Colonic mucosa (tissue), 4 donors: ENCODE measurements around the gene ZFYVE1. TPM values are rescaled to one million over a fixed set of nuclear protein-coding genes. Genes with fewer than 3 reads are reported as not detected.

Source experiments
- DNase-seq: peaks from one replicate; pipeline ENCODE4 v3.0.0-alpha.2; 2020
- H3K27ac ChIP-seq: fragments of 200-600 bp; one replicate; pipeline ENCODE4 v1.8.0; 2021
- H3K27me3 ChIP-seq: fragments of 200-600 bp; one replicate; pipeline ENCODE4 v1.8.0; 2021
- H3K36me3 ChIP-seq: fragments of 200-600 bp; one replicate; pipeline ENCODE4 v1.8.0; 2021
- H3K4me1 ChIP-seq: fragments of 200-600 bp; one replicate; pipeline ENCODE4 v1.8.0; 2021; ENCODE audit warnings: mild to moderate bottlenecking
- H3K4me3 ChIP-seq: fragments of 200-600 bp; one replicate; pipeline ENCODE4 v1.8.0; 2021
- H3K9ac ChIP-seq, 2 donors: one replicate each; pipeline ENCODE4 v1.7.0; 2013; ENCODE audit warnings: control low read depth in 2 of 2, low read depth in 2 of 2, low read length in 2 of 2
- H3K9me3 ChIP-seq: fragments of 200-600 bp; one replicate; pipeline ENCODE4 v1.8.0; 2021
- intact Hi-C: fragments of 100-400 bp; cut with DNase I; formaldehyde crosslinking; loops from one replicate; pipeline ENCODE4 v1.14.1; 2022
- total RNA-seq, 2 donors: library from RNA; stranded (reverse); fragmentation: NEBNext Ultra II Directional in 1 of 2; extraction: Animal tissue kit (Norgen Biotek cat#: 25700) in 1 of 2; gene quantifications; one replicate each; pipeline ENCODE4 v1.2.1, GENCODE V29; 2021
- TF ChIP-seq, protein P1 (sequence below): fragments of 200-600 bp; IDR thresholded peaks from one replicate; pipeline ENCODE4 v1.8.0; 2022; ENCODE audit warnings: antibody characterized with exemption, mild to moderate bottlenecking
- donor health status: healthy.
- donor health status: DM: no; HTN: no; CAD: no.
- donor health status: DM: no; HTN: no; CAD: no.

ZFYVE1 gene
- total RNA-seq, 2 donors from 2014 or later, result 11.7 to 17.5 TPM

- TF ChIP-seq, protein P1, sequence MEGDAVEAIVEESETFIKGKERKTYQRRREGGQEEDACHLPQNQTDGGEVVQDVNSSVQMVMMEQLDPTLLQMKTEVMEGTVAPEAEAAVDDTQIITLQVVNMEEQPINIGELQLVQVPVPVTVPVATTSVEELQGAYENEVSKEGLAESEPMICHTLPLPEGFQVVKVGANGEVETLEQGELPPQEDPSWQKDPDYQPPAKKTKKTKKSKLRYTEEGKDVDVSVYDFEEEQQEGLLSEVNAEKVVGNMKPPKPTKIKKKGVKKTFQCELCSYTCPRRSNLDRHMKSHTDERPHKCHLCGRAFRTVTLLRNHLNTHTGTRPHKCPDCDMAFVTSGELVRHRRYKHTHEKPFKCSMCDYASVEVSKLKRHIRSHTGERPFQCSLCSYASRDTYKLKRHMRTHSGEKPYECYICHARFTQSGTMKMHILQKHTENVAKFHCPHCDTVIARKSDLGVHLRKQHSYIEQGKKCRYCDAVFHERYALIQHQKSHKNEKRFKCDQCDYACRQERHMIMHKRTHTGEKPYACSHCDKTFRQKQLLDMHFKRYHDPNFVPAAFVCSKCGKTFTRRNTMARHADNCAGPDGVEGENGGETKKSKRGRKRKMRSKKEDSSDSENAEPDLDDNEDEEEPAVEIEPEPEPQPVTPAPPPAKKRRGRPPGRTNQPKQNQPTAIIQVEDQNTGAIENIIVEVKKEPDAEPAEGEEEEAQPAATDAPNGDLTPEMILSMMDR, result no peak
- DNase-seq, result no peak
- Histone ChIP-seq H3K9ac (no peak overlapping the region), H3K27ac (no peak overlapping the region), H3K27me3 (no peaks in the 10 kb centered on the region), H3K4me1 (no peaks in the 10 kb centered on the region), H3K36me3 (peaks cover 4% of the 10 kb centered on the region), H3K9me3 (no peaks in the 10 kb centered on the region), H3K4me3 (no peak overlapping the region)
- intact Hi-C loops, result no loop called here
These were observed 74.7 kb downstream of the ZFYVE1 start for GRCh38 chr14:72952171-72952570.

DNA sequence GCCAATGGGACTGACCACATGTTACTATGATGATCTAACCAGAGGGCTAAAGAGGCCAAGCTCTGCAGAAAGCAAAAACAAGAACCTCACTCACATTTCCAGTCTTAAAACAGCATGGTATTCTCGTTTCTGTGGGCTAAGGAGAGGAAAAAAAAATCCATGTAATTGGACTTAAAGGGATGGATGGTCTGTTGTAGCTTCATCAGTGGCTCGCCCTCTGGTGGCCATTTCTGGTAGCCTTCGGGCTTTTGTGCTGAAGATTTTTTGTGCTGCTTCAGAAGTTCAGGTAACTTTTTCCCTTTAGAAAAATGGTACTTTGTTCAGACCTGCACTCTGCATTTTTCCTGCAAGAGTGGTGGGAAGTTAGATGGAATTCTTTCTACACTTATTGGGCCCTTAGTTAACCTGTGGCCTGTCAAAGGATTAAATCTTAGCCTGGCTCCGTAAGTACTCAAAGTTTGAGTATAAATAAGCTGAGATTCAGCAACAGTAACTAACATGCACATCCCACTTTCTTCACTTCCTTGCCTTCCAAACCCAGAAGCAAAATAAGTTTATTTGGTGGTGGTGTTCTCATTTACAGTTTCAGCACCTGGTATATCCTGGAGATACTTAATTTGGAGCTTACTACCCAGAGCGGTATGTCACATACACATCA lies 78.3 kb downstream of the ZFYVE1 start:
- TF ChIP-seq, protein P1, result peak; percentile 80
- H3K4me3 ChIP-seq, result no peak overlapping the region
- no peaks in the 10 kb centered on the region for H3K9me3 ChIP-seq
- H3K27ac ChIP-seq, result no peak overlapping the region
- H3K4me1 ChIP-seq, result no peaks in the 10 kb centered on the region
- intact Hi-C loops, result no loop called here
- H3K36me3 ChIP-seq, result no peaks in the 10 kb centered on the region
- no peaks in the 10 kb centered on the region for H3K27me3 ChIP-seq
- peak; percentile 73 for DNase-seq
- H3K9ac ChIP-seq, result no peak overlapping the region

DNA sequence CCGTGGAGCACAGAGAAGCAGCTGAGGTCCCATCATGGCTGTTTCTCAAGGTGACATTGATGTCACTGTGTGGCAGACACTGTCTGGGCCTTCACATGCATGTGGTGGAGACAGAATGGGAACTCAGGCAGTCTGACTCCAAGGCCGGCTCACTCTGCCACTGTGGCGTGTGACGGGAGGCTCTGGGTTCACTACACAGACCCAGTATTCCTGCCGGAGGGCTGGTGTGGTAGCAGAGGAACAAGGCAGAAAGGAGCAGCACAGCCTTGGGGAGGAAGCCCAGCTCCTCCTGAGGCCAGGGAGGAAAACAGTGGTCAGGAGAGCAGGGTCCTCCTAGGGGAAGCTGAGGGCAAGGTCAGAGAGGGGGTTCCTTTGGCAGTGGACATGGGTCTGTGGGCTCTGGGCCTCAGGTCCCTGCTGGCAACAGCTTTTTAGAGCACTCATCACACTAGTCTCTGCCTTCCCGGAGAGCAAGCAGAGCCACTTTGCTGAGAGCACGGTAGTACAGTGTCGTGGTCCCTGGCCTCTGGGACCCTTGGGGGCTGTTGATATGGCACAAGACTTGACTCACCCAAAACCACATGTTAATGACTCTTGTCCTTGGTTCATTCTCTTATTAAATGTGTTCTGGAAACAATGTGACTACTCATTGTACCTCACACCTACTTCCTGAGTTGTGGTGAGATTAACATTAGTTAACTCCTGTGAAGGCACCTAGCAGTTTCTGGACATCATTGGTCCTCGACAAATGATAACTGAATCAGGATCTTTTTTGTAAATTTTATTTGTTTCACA lies 79.3 kb downstream of the ZFYVE1 start:
- Histone ChIP-seq H3K4me3 (no peak overlapping the region), H3K9me3 (no peaks in the 10 kb centered on the region), H3K9ac (no peak overlapping the region), H3K4me1 (no peaks in the 10 kb centered on the region), H3K36me3 (no peaks in the 10 kb centered on the region), H3K27me3 (no peaks in the 10 kb centered on the region), H3K27ac (no peak overlapping the region)
- intact Hi-C loops, result loop anchor here (2.0 kb wide), 1 partner anchor 429 kb away; no protein-coding TSS in a partner anchor
- DNase-seq, result no peak
- TF ChIP-seq, protein P1, result no peak

DNA sequence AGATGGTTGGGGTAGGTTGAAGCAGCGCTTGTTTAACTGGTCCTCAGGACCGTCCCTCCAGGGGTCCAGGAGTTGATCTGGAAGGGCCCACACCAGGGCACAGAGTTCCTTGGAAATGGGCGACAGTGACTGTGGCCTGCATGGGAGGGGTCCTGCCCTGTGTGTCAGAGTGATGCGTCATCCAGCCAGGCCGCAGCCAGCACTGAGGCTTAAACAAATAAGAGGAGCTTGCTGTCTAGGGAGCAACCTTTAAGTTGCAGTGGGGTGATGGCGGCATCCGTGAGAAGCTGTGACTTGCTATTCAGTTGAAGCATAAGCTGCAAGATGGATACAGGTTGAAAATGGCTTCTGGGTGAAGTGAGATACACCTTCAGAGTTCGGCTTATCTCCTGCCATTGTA lies 80.4 kb downstream of the ZFYVE1 start:
- TF ChIP-seq, protein P1, result no peak
- H3K4me1 ChIP-seq, result no peaks in the 10 kb centered on the region
- no peak for DNase-seq
- H3K27me3 ChIP-seq, result no peaks in the 10 kb centered on the region
- no peak overlapping the region for H3K4me3 ChIP-seq
- no peak overlapping the region for H3K27ac ChIP-seq
- no peaks in the 10 kb centered on the region for H3K9me3 ChIP-seq
- intact Hi-C loops, result loop anchor here (2.0 kb wide), 1 partner anchor 428 kb away; no protein-coding TSS in a partner anchor
- H3K36me3 ChIP-seq, result no peaks in the 10 kb centered on the region
- H3K9ac ChIP-seq, result no peak overlapping the region

GRCh38 chr14:72945356-72946027 lies 81.4 kb downstream of the ZFYVE1 start:
- Histone ChIP-seq H3K36me3 (no peaks in the 10 kb centered on the region), H3K27me3 (no peaks in the 10 kb centered on the region), H3K27ac (no peak overlapping the region), H3K4me3 (no peak overlapping the region), H3K9me3 (no peaks in the 10 kb centered on the region), H3K4me1 (no peaks in the 10 kb centered on the region), H3K9ac (no peak overlapping the region)
- DNase-seq, result no peak
- intact Hi-C loops, result loop anchor here (2.0 kb wide), 1 partner anchor 427 kb away; no protein-coding TSS in a partner anchor
- TF ChIP-seq, protein P1, result no peak
